PC-9 (cell line): Measurements from ENCODE around the gene YWHAH.

ENCODE experiments used
- EZH2 ChIP-seq: fragments of 200-600 bp; sonication (generic); IDR thresholded peaks from 2 replicates; pipeline ENCODE4 v1.8.0; 2017; ENCODE audit warnings: antibody characterized with exemption, low read depth
- TF ChIP-seq, protein P1 (sequence below): fragments of 200-600 bp; sonication (generic); conservative IDR thresholded peaks from 2 replicates; pipeline ENCODE4 v1.6.1; 2017; ENCODE audit warnings: mixed run types, antibody characterized with exemption, mild to moderate bottlenecking, moderate library complexity

- TF ChIP-seq EZH2 = no peak
- TF ChIP-seq, protein P1, sequence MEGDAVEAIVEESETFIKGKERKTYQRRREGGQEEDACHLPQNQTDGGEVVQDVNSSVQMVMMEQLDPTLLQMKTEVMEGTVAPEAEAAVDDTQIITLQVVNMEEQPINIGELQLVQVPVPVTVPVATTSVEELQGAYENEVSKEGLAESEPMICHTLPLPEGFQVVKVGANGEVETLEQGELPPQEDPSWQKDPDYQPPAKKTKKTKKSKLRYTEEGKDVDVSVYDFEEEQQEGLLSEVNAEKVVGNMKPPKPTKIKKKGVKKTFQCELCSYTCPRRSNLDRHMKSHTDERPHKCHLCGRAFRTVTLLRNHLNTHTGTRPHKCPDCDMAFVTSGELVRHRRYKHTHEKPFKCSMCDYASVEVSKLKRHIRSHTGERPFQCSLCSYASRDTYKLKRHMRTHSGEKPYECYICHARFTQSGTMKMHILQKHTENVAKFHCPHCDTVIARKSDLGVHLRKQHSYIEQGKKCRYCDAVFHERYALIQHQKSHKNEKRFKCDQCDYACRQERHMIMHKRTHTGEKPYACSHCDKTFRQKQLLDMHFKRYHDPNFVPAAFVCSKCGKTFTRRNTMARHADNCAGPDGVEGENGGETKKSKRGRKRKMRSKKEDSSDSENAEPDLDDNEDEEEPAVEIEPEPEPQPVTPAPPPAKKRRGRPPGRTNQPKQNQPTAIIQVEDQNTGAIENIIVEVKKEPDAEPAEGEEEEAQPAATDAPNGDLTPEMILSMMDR = no peak
These were observed 13.7 kb downstream of the YWHAH start for GRCh38 chr22:31957970-31958594.
